GM12878 (cell line): Measurements from ENCODE around the gene CNTN2. TPM values are rescaled to one million over a fixed set of nuclear protein-coding genes. Genes with fewer than 3 reads are reported as not detected.

Experiments
- ATAC-seq: fragments of 200-7000 bp; cut with Tn5 transposase; 3 replicates; pipeline ENCODE4 v1.9.1; 2020; ENCODE audit warnings: mild to moderate bottlenecking, moderate library complexity
- BruUV-seq: library from RNA; stranded (reverse); fragments of 400-500 nt; replicated peaks from 2 replicates; lab custom pipeline; 2021; lab: Mats Ljungman, UMichigan
- CTCF ChIA-PET: fragments of 300-600 bp; sonication (Branson Sonifier 250); formaldehyde crosslinking; extraction: SDS; loops from one replicate; lab custom pipeline; 2021; ENCODE audit warnings: inconsistent platforms; lab: Yijun Ruan, JAX
- POLR2A ChIA-PET: fragments of 350-600 bp; formaldehyde crosslinking; extraction: SDS; loops from one replicate; lab custom pipeline; 2021; ENCODE audit warnings: inconsistent platforms; lab: Charles Lee
- RAD21 ChIA-PET: fragments of 300-600 bp; sonication (Branson Sonifier 250); formaldehyde crosslinking; loops from one replicate; lab custom pipeline; 2023; ENCODE audit warnings: antibody characterized with exemption; ENCODE audit not compliant: unreplicated experiment; lab: Charles Lee
- SMC1A ChIA-PET: fragments of 300-600 bp; sonication (Branson Sonifier 250); formaldehyde crosslinking; loops from one replicate; lab custom pipeline; 2023; ENCODE audit not compliant: unreplicated experiment, uncharacterized antibody; lab: Charles Lee
- DNase-seq: peaks from one replicate; pipeline ENCODE4 v3.0.0-alpha.2; 2011; ENCODE audit warnings: low read depth, low spot score
- FAIRE-seq: peaks from 3 replicates; lab custom pipeline; 2011; peaks lifted over from hg19 to GRCh38; lab: Jason Lieb, UNC
- H2AFZ ChIP-seq: 2 replicates; pipeline ENCODE4 v1.6.0; 2011; ENCODE audit warnings: low read depth, low read length, control low read depth; ENCODE audit not compliant: control insufficient read depth
- H3K27ac ChIP-seq: 2 replicates; pipeline ENCODE4 v1.5.1; 2011; ENCODE audit warnings: control low read depth; ENCODE audit not compliant: control insufficient read depth, insufficient read depth
- H3K27me3 ChIP-seq, 2 experiments: replicated peaks in 1 of 2; 2 replicates each; pipeline versions ENCODE4 v1.6.0 to v1.6.1; 2011; ENCODE audit warnings: low read length in 1 of 2; ENCODE audit not compliant: control insufficient read depth in 2 of 2, insufficient read depth in 2 of 2
- H3K36me3 ChIP-seq, 2 experiments: 2 replicates each; pipeline ENCODE4 v1.5.1; 2011; ENCODE audit warnings: low read length in 1 of 2; ENCODE audit not compliant: control insufficient read depth in 2 of 2, insufficient read depth in 2 of 2
- H3K4me1 ChIP-seq: 2 replicates; pipeline ENCODE4 v1.6.1; 2011; ENCODE audit warnings: mild to moderate bottlenecking, low read length, moderate library complexity, mixed read lengths; ENCODE audit not compliant: control insufficient read depth, insufficient read depth
- H3K4me2 ChIP-seq: 2 replicates; pipeline ENCODE4 v1.6.0; 2011; ENCODE audit warnings: control low read depth; ENCODE audit not compliant: control insufficient read depth, insufficient read depth
- H3K4me3 ChIP-seq: fragments of 200-600 bp; sonication (generic); 2 replicates; pipeline ENCODE4 v1.5.1; 2016
- H3K79me2 ChIP-seq: 2 replicates; pipeline ENCODE4 v1.6.0; 2011; ENCODE audit warnings: low read length; ENCODE audit not compliant: control insufficient read depth, insufficient read depth
- H3K9ac ChIP-seq: 2 replicates; pipeline ENCODE4 v1.8.0; 2011; ENCODE audit warnings: low read length, control low read depth, mixed read lengths; ENCODE audit not compliant: control insufficient read depth, insufficient read depth
- H3K9me3 ChIP-seq: replicated peaks from 3 replicates; pipeline ENCODE4 v1.5.1; 2011; ENCODE audit warnings: mild to moderate bottlenecking, low read length; ENCODE audit not compliant: control insufficient read depth, insufficient read depth
- H4K20me1 ChIP-seq: 2 replicates; pipeline ENCODE4 v1.6.0; 2011; ENCODE audit not compliant: control insufficient read depth, insufficient read depth
- IKZF1 ChIP-seq: fragments of 450-650 bp; conservative IDR thresholded peaks from 2 replicates; pipeline ENCODE4 v1.6.1; 2017; ENCODE audit warnings: antibody characterized with exemption, mild to moderate bottlenecking
- MXI1 ChIP-seq: fragments of 150-350 bp; IDR thresholded peaks from 2 replicates; pipeline ENCODE4 v1.6.1; 2011; ENCODE audit warnings: low read depth, mild to moderate bottlenecking, inconsistent platforms, low read length, improper control_type of control experiment
- NR2F1 ChIP-seq: fragments of 450-650 bp; conservative IDR thresholded peaks from 2 replicates; pipeline ENCODE4 v1.6.1; 2017; ENCODE audit warnings: mild to moderate bottlenecking
- RELA ChIP-seq: fragments of 450-650 bp; IDR thresholded peaks from 2 replicates; pipeline ENCODE4 v1.8.0; 2014; ENCODE audit warnings: borderline replicate concordance; ENCODE audit not compliant: partially characterized antibody
- RUNX3 ChIP-seq: IDR thresholded peaks from 2 replicates; pipeline ENCODE4 v1.6.1; 2012; ENCODE audit warnings: low read length, inconsistent platforms
- SMAD5 ChIP-seq: IDR thresholded peaks from 2 replicates; pipeline ENCODE4 v1.6.1; 2016; ENCODE audit warnings: antibody characterized with exemption, low read depth
- SRF ChIP-seq, 2 experiments: IDR thresholded peaks; 2 replicates each; pipeline ENCODE4 v1.6.1; 2011; ENCODE audit warnings: low read depth in 2 of 2, low read length in 2 of 2, mild to moderate bottlenecking in 1 of 2, moderate library complexity in 1 of 2
- TCF7 ChIP-seq: IDR thresholded peaks from 2 replicates; pipeline ENCODE4 v1.6.1; 2014; ENCODE audit warnings: antibody characterized with exemption, borderline replicate concordance
- WGBS: methylation state at CpG from one replicate; pipeline ENCODE4 v1.1.6; 2016; ENCODE audit warnings: low lambda C conversion rate; ENCODE audit not compliant: insufficient replicate concordance, insufficient coverage; ENCODE audit errors: missing lambda C conversion rate; 5-methylcytosine and 5-hydroxymethylcytosine counted together
- in situ Hi-C: fragments of 300-500 bp; cut with MboI; formaldehyde crosslinking; loops from 9 replicates; pipeline ENCODE4 v1.14.3; 2018; ENCODE audit warnings: mixed read lengths
- intact Hi-C: fragments of 100-400 bp; cut with micrococcal nuclease; formaldehyde crosslinking; loops from one replicate; pipeline ENCODE4 v1.14.2; 2022; ENCODE audit not compliant: unreplicated experiment
- polyA plus RNA-seq, 11 experiments: library from polyadenylated mRNA; depleted of rRNA in 4 of 11; unstranded in 6 of 11; stranded (reverse) in 5 of 11; fragments of >200 nt; fragmentation: Nextera tagmentation in 4 of 11; fragmentation: Illumina TruSeq in 1 of 11; extraction: Ambion mirVana in 4 of 11; extraction: Trizol in 1 of 11; gene quantifications; 1 replicate in 1 of 11; 2 replicates in 10 of 11; pipeline versions ENCODE4 v1.2.1 to v1.2.3, GENCODE V29; 2011 to 2016; ENCODE audit warnings: inconsistent platforms in 2 of 11, missing spikeins in 2 of 11, low read depth in 1 of 11
- total RNA-seq, 4 experiments: library from RNA; depleted of rRNA in 3 of 4; stranded (reverse); fragments of >200 nt in 3 of 4; fragmentation: Illumina TruSeq in 1 of 4; extraction: Trizol in 1 of 4; gene quantifications; 2 replicates each; pipeline versions ENCODE4 v1.2.1 to v1.2.3, GENCODE V29; 2013 to 2021
- TF ChIP-seq, protein P1 (sequence below), 3 experiments: IDR thresholded peaks in 2 of 3; conservative IDR thresholded peaks in 1 of 3; 2 replicates each; pipeline ENCODE4 v1.5.1; 2011; ENCODE audit warnings: low read depth in 3 of 3, low read length in 3 of 3, mild to moderate bottlenecking in 3 of 3, control low read depth in 2 of 3, moderate library complexity in 2 of 3, inconsistent platforms in 1 of 3, mixed read lengths in 1 of 3; ENCODE audit not compliant: control insufficient read depth in 2 of 3, insufficient read depth in 1 of 3; ENCODE audit errors: extremely low read depth in 1 of 3
- TF ChIP-seq, protein P2 (sequence below): fragments of 150-350 bp; IDR thresholded peaks from 2 replicates; pipeline ENCODE4 v1.6.1; 2014; ENCODE audit warnings: mild to moderate bottlenecking, low read depth, low read length
- TF ChIP-seq, protein P3 (sequence below): IDR thresholded peaks from 2 replicates; pipeline ENCODE4 v1.6.1; 2011; ENCODE audit warnings: borderline replicate concordance, low read depth, mild to moderate bottlenecking, moderate library complexity, low read length; ENCODE audit not compliant: insufficient read depth, poor library complexity, severe bottlenecking

CNTN2 gene
- total and polyA plus RNA-seq, 10 of the 15 experiments (the other 5 are each of a cell fraction or from before 2014, with no cell fraction given), result 0.03 TPM; not detected in 9

DNA sequence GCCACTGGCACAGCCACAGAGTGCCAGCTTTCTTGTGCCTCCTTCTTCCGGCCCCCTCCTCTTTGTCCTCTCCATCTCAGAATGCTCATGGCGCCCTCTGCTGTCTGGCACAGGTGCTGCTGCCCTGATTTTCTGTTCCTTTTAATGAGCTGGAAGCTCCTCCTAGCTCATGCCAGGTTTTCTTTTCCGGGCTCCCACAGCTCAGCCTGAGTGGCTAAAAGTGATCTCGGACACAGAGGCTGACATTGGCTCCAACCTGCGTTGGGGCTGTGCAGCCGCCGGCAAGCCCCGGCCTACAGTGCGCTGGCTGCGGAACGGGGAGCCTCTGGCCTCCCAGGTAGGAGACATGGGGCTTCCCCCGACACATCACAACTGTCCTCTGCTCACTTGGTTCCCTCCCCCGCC is 18.7 kb downstream of the CNTN2 start (continued):
- TF ChIP-seq, protein P1, sequence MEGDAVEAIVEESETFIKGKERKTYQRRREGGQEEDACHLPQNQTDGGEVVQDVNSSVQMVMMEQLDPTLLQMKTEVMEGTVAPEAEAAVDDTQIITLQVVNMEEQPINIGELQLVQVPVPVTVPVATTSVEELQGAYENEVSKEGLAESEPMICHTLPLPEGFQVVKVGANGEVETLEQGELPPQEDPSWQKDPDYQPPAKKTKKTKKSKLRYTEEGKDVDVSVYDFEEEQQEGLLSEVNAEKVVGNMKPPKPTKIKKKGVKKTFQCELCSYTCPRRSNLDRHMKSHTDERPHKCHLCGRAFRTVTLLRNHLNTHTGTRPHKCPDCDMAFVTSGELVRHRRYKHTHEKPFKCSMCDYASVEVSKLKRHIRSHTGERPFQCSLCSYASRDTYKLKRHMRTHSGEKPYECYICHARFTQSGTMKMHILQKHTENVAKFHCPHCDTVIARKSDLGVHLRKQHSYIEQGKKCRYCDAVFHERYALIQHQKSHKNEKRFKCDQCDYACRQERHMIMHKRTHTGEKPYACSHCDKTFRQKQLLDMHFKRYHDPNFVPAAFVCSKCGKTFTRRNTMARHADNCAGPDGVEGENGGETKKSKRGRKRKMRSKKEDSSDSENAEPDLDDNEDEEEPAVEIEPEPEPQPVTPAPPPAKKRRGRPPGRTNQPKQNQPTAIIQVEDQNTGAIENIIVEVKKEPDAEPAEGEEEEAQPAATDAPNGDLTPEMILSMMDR (IDR thresholded peaks at IDR 0.05 in 2 of 3, conservative IDR thresholded peaks at IDR 0.05 in 1 of 3; ENCODE audit: control insufficient read depth in 2 of 3, extremely low read depth in 1 of 3, insufficient read depth in 1 of 3, low read depth in 3 of 3, low read length in 3 of 3), result peak; percentile 84 to 93 (median 92); a peak in 5 of 6 replicates
- no peak for TF ChIP-seq RELA
- TF ChIP-seq TCF7, result no peak
- TF ChIP-seq IKZF1, result no peak; the same call in 1 of the 2 replicates
- no peak for TF ChIP-seq NR2F1
- no peak for TF ChIP-seq MXI1
- TF ChIP-seq, protein P2, sequence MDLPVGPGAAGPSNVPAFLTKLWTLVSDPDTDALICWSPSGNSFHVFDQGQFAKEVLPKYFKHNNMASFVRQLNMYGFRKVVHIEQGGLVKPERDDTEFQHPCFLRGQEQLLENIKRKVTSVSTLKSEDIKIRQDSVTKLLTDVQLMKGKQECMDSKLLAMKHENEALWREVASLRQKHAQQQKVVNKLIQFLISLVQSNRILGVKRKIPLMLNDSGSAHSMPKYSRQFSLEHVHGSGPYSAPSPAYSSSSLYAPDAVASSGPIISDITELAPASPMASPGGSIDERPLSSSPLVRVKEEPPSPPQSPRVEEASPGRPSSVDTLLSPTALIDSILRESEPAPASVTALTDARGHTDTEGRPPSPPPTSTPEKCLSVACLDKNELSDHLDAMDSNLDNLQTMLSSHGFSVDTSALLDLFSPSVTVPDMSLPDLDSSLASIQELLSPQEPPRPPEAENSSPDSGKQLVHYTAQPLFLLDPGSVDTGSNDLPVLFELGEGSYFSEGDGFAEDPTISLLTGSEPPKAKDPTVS, result no peak
- no peak for TF ChIP-seq SRF (IDR thresholded peaks at IDR 0.05; ENCODE audit: low read depth in 2 of 2, low read length in 2 of 2)
- no peak for TF ChIP-seq RUNX3

DNA sequence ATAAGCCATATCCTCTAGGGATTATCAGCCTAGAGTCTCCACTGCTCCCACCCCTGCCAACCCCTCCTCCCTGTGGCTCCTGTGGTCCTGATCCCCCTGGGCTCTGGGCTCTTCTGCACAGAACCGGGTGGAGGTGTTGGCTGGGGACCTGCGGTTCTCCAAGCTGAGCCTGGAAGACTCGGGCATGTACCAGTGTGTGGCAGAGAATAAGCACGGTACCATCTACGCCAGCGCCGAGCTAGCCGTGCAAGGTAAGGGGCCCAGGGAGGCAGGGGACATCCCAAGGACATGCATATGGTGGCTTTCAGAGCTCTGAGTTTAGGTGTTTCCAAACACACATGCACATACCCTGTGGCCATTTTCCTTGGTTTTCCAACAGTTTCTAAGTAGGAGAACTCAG is 19.3 kb downstream of the CNTN2 start:
- intact Hi-C loops, result no loop called here
- no peak for DNase-seq
- Histone ChIP-seq H3K4me1 (no peaks in the 10 kb centered on the region), H3K36me3 (no peaks in the 10 kb centered on the region), H3K4me2 (no peak overlapping the region), H4K20me1 (no peaks in the 10 kb centered on the region), H3K9ac (no peak overlapping the region), H3K9me3 (no peaks in the 10 kb centered on the region), H3K27me3 (no peaks in the 10 kb centered on the region), H3K27ac (no peak overlapping the region), H2AFZ (no peak overlapping the region), H3K4me3 (no peak overlapping the region), H3K79me2 (no peaks in the 10 kb centered on the region)
- ChIA-PET CTCF (interaction anchor here (0.7 to 6.8 kb wide), 40 partner anchors 12 to 254 kb away, joined by 3 to 151 read pairs (median 8); partner anchors contain the start of gene RBBP5), RAD21 (interaction anchor here (0.7 to 4.7 kb wide), 22 partner anchors 24 to 250 kb away, joined by 3 to 81 read pairs (median 4); no protein-coding TSS in a partner anchor), POLR2A (interaction anchor here (0.8 kb wide), 1 partner anchor 74 kb away, joined by 5 read pairs; no protein-coding TSS in a partner anchor), SMC1A (interaction anchor here (0.6 to 3.5 kb wide), 18 partner anchors 20 to 197 kb away, joined by 3 to 45 read pairs (median 5); no protein-coding TSS in a partner anchor)
- BruUV-seq, result no TSS peak
- in situ Hi-C loops, result loop anchor here (5.0 kb wide), 1 partner anchor 85 kb away; no protein-coding TSS in a partner anchor
- no peak for ATAC-seq
- FAIRE-seq, result no peak
- 73% methylated on average over 8 of the region's 8 CpGs for WGBS
- no peak for TF ChIP-seq SMAD5
- TF ChIP-seq, protein P3, sequence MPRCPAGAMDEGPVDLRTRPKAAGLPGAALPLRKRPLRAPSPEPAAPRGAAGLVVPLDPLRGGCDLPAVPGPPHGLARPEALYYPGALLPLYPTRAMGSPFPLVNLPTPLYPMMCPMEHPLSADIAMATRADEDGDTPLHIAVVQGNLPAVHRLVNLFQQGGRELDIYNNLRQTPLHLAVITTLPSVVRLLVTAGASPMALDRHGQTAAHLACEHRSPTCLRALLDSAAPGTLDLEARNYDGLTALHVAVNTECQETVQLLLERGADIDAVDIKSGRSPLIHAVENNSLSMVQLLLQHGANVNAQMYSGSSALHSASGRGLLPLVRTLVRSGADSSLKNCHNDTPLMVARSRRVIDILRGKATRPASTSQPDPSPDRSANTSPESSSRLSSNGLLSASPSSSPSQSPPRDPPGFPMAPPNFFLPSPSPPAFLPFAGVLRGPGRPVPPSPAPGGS, result no peak
